ES-I3 (cell line): ENCODE data around the gene HCN2.

Experiments
- H3K36me3 ChIP-seq: 2 replicates; pipeline ENCODE4 v1.6.1; 2013; ENCODE audit warnings: mild to moderate bottlenecking, low read length, control low read depth, moderate library complexity; ENCODE audit not compliant: insufficient read depth
- H3K4me1 ChIP-seq: 2 replicates; pipeline ENCODE4 v1.6.1; 2013; ENCODE audit warnings: mild to moderate bottlenecking, control low read depth, low read length; ENCODE audit not compliant: insufficient read depth
- H3K9ac ChIP-seq: 2 replicates; pipeline ENCODE4 v1.6.1; 2013; ENCODE audit warnings: low read depth, mild to moderate bottlenecking, low read length, moderate library complexity
- H3K9me3 ChIP-seq: 2 replicates; pipeline ENCODE4 v1.6.1; 2013; ENCODE audit warnings: mild to moderate bottlenecking, low read length, moderate library complexity; ENCODE audit not compliant: control insufficient read depth, insufficient read depth

HCN2 gene

DNA sequence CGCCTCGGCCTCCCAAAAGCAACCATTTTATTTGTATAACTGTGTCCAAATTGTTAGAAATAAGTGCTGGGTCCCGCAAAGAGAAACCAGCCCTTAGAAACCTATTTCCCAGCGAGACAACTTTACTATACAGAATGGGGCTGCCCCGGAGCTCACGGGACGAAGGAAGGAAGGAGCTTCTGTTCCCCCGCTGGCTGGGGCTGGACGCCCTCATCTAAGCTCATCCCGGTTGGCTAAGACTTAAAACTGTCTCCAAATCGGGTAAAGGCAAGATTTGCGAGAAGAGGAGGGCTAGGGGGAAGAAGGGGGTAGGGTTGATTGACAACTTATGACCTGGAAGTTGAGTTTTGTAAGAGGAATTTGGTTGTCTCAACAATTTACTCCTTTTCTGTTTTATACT, 29.6 kb upstream of the HCN2 start:
- Histone ChIP-seq H3K36me3 (no peaks in the 10 kb centered on the region), H3K9ac (no peak overlapping the region), H3K9me3 (no peaks in the 10 kb centered on the region), H3K4me1 (no peaks in the 10 kb centered on the region)

- Histone ChIP-seq H3K4me1 (no peaks in the 10 kb centered on the region), H3K9me3 (peaks cover 3% of the 10 kb centered on the region), H3K36me3 (no peaks in the 10 kb centered on the region), H3K9ac (no peak overlapping the region)
These were observed 23.3 kb upstream of the HCN2 start for GRCh38 chr19:566403-566802.

DNA sequence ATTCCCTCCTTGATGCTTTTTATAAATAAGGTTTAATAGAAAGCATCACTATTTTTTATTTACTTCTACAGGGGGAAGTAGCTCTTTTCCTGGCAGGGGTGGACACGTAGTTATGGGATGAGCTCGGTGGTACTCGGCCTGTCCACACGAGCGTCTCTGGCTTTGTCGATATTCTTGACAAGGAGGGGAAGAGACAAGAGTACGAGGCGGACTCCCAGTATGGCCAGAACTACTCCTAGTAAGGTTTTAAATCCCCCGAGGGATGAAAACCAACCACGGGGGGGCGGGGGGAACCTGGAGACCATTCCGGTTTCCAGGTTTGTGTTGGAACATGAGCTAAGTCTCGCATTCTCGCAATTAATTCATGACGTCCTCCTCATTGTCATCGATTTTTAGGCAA, 22.8 kb upstream of the HCN2 start:
- Histone ChIP-seq H3K36me3 (no peaks in the 10 kb centered on the region), H3K4me1 (no peaks in the 10 kb centered on the region), H3K9ac (no peak overlapping the region), H3K9me3 (peaks cover 3% of the 10 kb centered on the region)

DNA sequence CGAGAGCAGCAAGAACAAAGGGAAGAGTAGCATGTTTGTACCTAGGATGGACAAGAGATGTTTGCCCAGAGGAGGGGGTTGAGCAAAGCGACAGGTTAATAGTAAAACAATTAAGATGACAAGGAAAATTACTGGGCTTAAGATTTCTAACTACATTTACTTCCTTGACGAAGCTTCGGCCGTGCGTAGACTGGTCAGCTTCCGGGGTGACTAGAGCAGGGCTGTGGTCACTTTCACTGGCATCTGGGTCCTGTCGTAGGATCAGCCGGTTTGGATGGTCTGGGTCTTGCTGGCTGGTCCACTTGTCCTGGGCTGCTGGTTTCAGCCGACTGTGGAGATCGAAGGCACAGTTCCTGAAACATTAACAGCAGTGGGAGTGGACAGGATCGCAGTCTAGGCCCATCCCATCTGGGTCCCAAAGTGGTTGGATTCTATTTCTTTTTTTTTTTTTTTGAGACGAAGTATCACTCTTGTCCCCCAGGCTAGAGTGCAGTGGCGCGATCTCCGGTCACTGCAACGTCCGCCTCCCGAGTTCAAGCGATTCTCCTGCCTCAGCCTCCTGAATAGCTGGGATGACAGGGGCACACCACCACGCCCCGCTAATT, 22.3 kb upstream of the HCN2 start:
- Histone ChIP-seq H3K9ac (no peak overlapping the region), H3K9me3 (peaks cover 3% of the 10 kb centered on the region), H3K4me1 (no peaks in the 10 kb centered on the region), H3K36me3 (no peaks in the 10 kb centered on the region)

- Histone ChIP-seq H3K9me3 (peaks cover 3% of the 10 kb centered on the region), H3K9ac (no peak overlapping the region), H3K4me1 (peaks cover 6% of the 10 kb centered on the region; the same call in 1 of the 2 replicates), H3K36me3 (no peaks in the 10 kb centered on the region)
These were observed 19.4 kb upstream of the HCN2 start for GRCh38 chr19:570251-570686.

DNA sequence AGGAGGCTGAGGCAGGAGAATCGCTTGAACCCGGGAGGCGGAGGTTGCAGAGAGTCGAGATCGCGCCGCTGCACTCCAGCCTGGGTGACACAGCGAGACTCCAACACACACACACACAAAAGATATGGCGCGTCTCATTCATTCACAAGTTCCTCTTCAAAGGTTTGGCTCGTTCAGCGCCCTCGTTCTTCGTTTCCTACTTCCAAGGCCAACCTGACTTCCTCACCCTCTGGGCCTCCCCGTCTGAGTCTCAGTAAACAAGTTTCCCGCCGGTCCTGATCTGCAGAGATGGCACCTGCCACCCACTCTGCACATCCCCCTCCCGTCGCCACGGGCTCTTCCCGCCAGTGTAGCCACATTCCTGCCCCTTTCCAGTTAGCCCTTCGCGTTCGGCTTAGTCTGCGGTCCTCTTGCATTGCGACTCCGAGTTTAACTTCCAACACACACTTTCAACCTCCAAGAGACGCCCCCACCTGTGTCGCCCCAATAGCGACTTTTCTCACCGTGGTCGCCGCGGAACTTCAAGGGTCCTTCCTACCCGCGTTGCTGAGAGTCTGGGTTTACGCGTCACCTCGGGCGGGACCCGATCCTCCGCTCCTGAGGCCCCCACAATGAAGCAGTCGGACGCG, 18.6 kb upstream of the HCN2 start:
- H3K9me3 ChIP-seq = peaks cover 3% of the 10 kb centered on the region
- no peaks in the 10 kb centered on the region; the same call in 1 of the 2 replicates for H3K36me3 ChIP-seq
- peaks cover 7% of the 10 kb centered on the region; the same call in 1 of the 2 replicates for H3K4me1 ChIP-seq
- peak overlapping the region; percentile 68 for H3K9ac ChIP-seq

DNA sequence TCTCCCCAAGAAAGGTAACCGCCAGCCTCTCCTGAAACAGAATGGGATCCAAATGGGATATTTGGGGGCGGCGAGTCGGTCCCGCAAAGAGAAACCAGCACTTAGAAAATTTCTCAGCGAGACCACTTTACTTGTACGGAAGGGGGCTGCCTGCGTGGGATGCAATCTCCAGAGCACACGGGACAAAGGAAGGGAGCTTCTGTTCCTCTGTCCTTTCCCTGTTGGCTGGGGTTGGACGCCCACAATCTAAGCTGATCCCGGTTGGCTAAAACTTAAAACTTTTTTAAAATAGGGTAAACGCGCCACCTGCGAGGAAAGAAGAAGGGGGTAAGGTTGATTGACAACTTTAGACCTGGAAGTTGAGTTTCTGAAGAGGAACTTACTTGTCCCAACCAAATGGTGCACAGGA, 18.1 kb upstream of the HCN2 start:
- Histone ChIP-seq H3K36me3 (no peaks in the 10 kb centered on the region; the same call in 1 of the 2 replicates), H3K9me3 (peaks cover 3% of the 10 kb centered on the region), H3K4me1 (peaks cover 9% of the 10 kb centered on the region; the same call in 1 of the 2 replicates), H3K9ac (peak overlapping the region; percentile 68)

DNA sequence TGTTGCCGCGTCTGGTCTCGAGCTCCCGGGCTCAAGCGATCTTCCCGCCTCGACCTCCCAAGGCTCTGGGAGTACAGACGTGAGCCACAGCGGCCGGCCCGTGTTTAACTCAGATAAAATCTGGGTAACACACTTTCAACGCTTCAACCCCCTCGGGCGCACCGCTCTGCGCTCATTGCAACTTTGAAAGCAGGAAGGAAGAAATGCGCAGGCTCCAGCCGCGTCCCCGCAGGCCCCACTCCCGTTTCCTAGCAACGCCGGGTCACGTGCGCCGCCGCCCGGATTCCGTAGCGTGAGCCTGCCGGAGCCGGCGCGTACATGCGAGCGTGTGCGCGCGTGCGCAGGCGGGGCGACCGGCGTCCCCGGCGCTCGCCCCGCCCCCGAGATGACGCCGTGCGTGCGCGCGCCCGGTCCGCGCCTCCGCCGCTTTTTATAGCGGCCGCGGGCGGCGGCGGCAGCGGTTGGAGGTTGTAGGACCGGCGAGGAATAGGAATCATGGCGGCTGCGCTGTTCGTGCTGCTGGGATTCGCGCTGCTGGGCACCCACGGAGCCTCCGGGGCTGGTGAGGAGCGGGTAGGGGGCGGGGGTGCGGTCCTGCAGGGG, 17.4 kb upstream of the HCN2 start, which contains the start of gene BSG:
BSG (plus strand) TSS at position 457 of the 603 bp plus-strand sequence; CDS start at position 496, 39 bp downstream.
- no peaks in the 10 kb centered on the region; the same call in 1 of the 2 replicates for H3K36me3 ChIP-seq
- H3K9me3 ChIP-seq = peaks cover 3% of the 10 kb centered on the region
- H3K9ac ChIP-seq = peak within 1 kb of the TSS; percentile 88
- peaks cover 9% of the 10 kb centered on the region; the same call in 1 of the 2 replicates for H3K4me1 ChIP-seq

DNA sequence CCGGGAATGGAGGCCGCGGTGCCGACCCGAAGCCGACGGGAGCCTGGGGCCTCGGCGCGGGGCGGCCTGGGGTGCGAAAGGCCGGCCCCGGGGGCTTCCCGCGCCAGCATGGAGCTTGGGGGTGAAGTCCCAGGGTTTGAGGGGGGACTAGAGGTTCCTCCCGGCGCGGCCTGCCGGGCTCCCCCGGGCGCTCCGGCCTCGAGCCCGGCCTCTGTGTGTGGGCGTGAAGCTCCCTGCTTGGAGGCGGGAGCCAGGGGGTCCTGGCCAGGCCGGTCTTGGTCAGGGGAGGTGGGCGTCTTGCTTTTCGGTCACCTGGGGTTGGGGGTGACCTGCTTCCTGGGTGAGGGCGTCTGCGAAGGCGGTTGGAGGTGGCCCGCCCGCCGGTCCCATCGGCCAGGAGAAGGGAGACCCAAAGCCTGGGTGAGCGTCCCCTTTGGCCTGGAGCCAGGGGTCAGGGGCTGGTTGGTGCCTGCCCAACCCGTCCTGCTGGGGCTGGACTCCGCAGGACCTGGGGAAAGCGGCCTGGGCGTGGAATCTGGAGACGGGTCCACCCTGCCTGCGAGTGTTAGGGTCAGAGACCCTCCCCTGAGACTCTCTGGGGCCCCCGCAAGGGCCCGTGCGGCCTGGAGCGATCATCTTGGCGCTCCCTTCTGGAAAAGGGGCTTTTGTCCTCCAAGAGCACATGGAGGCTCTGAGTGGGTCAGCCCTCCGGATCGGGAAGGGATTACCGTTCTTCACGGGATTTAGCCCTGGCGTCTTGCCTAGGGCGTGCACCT, 16.8 kb upstream of the HCN2 start:
- H3K9ac ChIP-seq = peak overlapping the region; percentile 88
- H3K4me1 ChIP-seq = peaks cover 9% of the 10 kb centered on the region; the same call in 1 of the 2 replicates
- H3K9me3 ChIP-seq = peaks cover 3% of the 10 kb centered on the region
- H3K36me3 ChIP-seq = no peaks in the 10 kb centered on the region; the same call in 1 of the 2 replicates

GRCh38 chr19:573519-573825, 16.2 kb upstream of the HCN2 start:
- H3K36me3 ChIP-seq = no peaks in the 10 kb centered on the region; the same call in 1 of the 2 replicates
- peaks cover 3% of the 10 kb centered on the region for H3K9me3 ChIP-seq
- H3K9ac ChIP-seq = peak overlapping the region; percentile 88
- peaks cover 9% of the 10 kb centered on the region; the same call in 1 of the 2 replicates for H3K4me1 ChIP-seq

GRCh38 chr19:574658-575526, 14.8 kb upstream of the HCN2 start:
- H3K9me3 ChIP-seq = no peaks in the 10 kb centered on the region; the same call in 1 of the 2 replicates
- H3K36me3 ChIP-seq = no peaks in the 10 kb centered on the region; the same call in 1 of the 2 replicates
- H3K4me1 ChIP-seq = peaks cover 9% of the 10 kb centered on the region; the same call in 1 of the 2 replicates
- H3K9ac ChIP-seq = peak overlapping the region; percentile 56

DNA sequence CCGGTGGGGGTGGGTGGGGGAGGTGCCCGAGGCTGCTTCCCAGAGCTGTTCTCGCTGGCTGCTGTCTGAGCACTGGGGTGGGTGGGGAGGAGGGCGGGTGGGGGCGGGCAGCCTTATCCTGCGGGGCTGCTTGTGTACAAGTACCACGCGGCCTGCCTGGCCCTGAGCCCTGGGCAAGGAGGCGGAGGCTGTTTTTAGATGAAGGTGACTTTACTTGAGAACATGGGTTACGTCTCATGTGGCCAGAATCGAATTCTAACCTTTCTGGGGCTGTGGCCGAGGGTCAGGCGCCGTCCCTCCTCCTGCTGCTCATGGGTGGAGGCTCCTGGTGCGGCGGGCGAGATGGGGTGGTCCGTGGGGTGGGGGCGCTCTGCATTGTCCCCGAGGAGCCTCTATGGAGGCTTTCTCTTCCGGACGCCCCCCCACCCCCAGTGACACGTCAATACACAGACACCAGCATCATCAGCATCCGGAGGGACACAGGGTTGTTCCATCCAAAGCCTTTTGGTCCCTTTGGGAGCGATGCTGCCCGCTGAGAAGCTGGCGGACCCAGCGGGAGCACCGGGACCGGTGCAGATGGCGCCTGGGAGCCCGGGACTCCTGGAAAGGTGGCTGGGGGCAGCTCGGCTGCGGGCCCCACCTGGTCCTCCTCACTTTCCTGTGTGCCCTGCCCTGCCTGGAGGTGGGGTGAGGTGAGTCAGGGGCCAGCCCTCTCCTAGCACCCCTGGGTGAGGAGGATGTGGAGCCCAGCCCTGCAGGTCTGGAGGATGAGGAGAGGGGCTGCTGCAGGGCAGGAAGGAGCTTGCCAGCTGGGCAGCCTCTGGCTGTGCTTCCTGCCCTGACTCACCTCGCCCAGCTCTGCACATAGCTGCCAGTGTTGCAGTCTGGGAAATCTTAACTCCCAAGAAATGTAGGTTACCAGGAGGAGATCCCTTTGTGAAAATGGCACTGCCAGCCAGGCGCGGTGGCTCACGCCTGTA, 13.9 kb upstream of the HCN2 start:
- no peaks in the 10 kb centered on the region; the same call in 1 of the 2 replicates for H3K36me3 ChIP-seq
- H3K9ac ChIP-seq = peak overlapping the region; percentile 56; the same call in 1 of the 2 replicates
- no peaks in the 10 kb centered on the region for H3K9me3 ChIP-seq
- peaks cover 9% of the 10 kb centered on the region; the same call in 1 of the 2 replicates for H3K4me1 ChIP-seq
